ENCODE measurements around the gene DOCK10.

DOCK10 gene

GRCh38 chr2:224716921-224717320, 325.3 kb downstream of the DOCK10 start:
- no peak overlapping the region for H3K4me3 ChIP-seq (ENCODE audit: low read length)
- no peak for TF ChIP-seq CTCF (conservative IDR thresholded peaks at IDR 0.05; ENCODE audit: low read length)

GRCh38 chr2:224716201-224716600, 326.1 kb downstream of the DOCK10 start, which contains the start of gene CCDC195:
TSS of gene CCDC195 (minus strand) at chr2:224716365. CDS start at chr2:224716365, 0 bp downstream.
- no peak for DNase-seq (ENCODE audit: low read depth)
- no peak within 1 kb of the TSS for H3K4me3 ChIP-seq (ENCODE audit: low read length)
- TF ChIP-seq CTCF (conservative IDR thresholded peaks at IDR 0.05; ENCODE audit: low read length): no peak

More at GRCh38 chr2:224716921-224717320, 325.3 kb downstream of the DOCK10 start:
- no peak for DNase-seq (ENCODE audit: low read depth)
